SK-N-SH treated with all-trans-retinoic acid at 6 μM for 48 hours (cell line): ENCODE results near the gene CCR6.

ENCODE experiments used
- ATAC-seq: fragments of 200-7000 bp; cut with Tn5 transposase; 3 replicates; pipeline ENCODE4 v1.9.1; 2020; ENCODE audit warnings: mild to moderate bottlenecking, moderate library complexity
- ARNTL ChIP-seq: fragments of 450-650 bp; formaldehyde crosslinking; IDR thresholded peaks from 2 replicates; pipeline ENCODE4 v1.5.0; 2020; ENCODE audit warnings: low read depth, mild to moderate bottlenecking, moderate library complexity, borderline replicate concordance
- BACH2 ChIP-seq: fragments of 250-450 bp; sonication (Bioruptor Pico); IDR thresholded peaks from 2 replicates; pipeline ENCODE4 v1.9.0; 2021; ENCODE audit warnings: mild to moderate bottlenecking, borderline replicate concordance
- CREB5 ChIP-seq: fragments of 250-450 bp; sonication (Bioruptor Pico); IDR thresholded peaks from 2 replicates; pipeline ENCODE4 v1.5.1; 2020; ENCODE audit warnings: low read depth, mild to moderate bottlenecking, moderate library complexity
- CSDC2 ChIP-seq: fragments of 250-450 bp; sonication (Bioruptor Pico); IDR thresholded peaks from 2 replicates; pipeline ENCODE4 v1.5.0; 2020; ENCODE audit warnings: mild to moderate bottlenecking, moderate library complexity
- CSRNP3 ChIP-seq: fragments of 250-450 bp; sonication (Bioruptor Pico); IDR thresholded peaks from 2 replicates; pipeline ENCODE4 v1.5.1; 2021; ENCODE audit warnings: mild to moderate bottlenecking, moderate library complexity
- ESRRG ChIP-seq: fragments of 250-450 bp; sonication (Bioruptor Pico); IDR thresholded peaks from 2 replicates; pipeline ENCODE4 v1.6.1; 2021; ENCODE audit warnings: mild to moderate bottlenecking
- ISL1 ChIP-seq: fragments of 250-450 bp; sonication (Bioruptor Pico); IDR thresholded peaks from 2 replicates; pipeline ENCODE4 v2.1.2; 2022; ENCODE audit warnings: mild to moderate bottlenecking, moderate library complexity
- OSR1 ChIP-seq: fragments of 250-450 bp; sonication (Bioruptor Pico); IDR thresholded peaks from 2 replicates; pipeline ENCODE4 v1.8.0; 2022; ENCODE audit warnings: moderate library complexity, mild to moderate bottlenecking, inconsistent platforms
- PATZ1 ChIP-seq: fragments of 250-450 bp; sonication (Bioruptor Pico); IDR thresholded peaks from 2 replicates; pipeline ENCODE4 v1.8.0; 2020; ENCODE audit warnings: mild to moderate bottlenecking, moderate library complexity, borderline replicate concordance
- POU6F1 ChIP-seq: fragments of 250-450 bp; sonication (Bioruptor Pico); IDR thresholded peaks from 2 replicates; pipeline ENCODE4 v1.8.0; 2021; ENCODE audit warnings: low read depth, mild to moderate bottlenecking, moderate library complexity, borderline replicate concordance
- PPARA ChIP-seq: fragments of 250-450 bp; sonication (Bioruptor Pico); IDR thresholded peaks from 2 replicates; pipeline ENCODE4 v1.5.0; 2020; ENCODE audit warnings: mild to moderate bottlenecking, borderline replicate concordance
- RARB ChIP-seq: fragments of 250-450 bp; sonication (Bioruptor Pico); IDR thresholded peaks from 2 replicates; pipeline ENCODE4 v1.8.0; 2021; ENCODE audit warnings: mild to moderate bottlenecking, moderate library complexity
- SNAI2 ChIP-seq: fragments of 250-450 bp; sonication (Bioruptor Pico); IDR thresholded peaks from 2 replicates; pipeline ENCODE4 v1.5.0; 2020; ENCODE audit warnings: mild to moderate bottlenecking, moderate library complexity
- TCF4 ChIP-seq: fragments of 250-450 bp; sonication (Bioruptor Pico); IDR thresholded peaks from 2 replicates; pipeline ENCODE4 v1.8.0; 2021; ENCODE audit warnings: mild to moderate bottlenecking, moderate library complexity, borderline replicate concordance
- TOX ChIP-seq: fragments of 250-450 bp; sonication (Bioruptor Pico); IDR thresholded peaks from 2 replicates; pipeline ENCODE4 v1.8.0; 2021; ENCODE audit warnings: mild to moderate bottlenecking, moderate library complexity, borderline replicate concordance
- TSHZ2 ChIP-seq: fragments of 250-450 bp; sonication (Bioruptor Pico); IDR thresholded peaks from 2 replicates; pipeline ENCODE4 v1.5.0; 2020; ENCODE audit warnings: mild to moderate bottlenecking, moderate library complexity
- ZC3H10 ChIP-seq: fragments of 250-450 bp; sonication (Bioruptor Pico); IDR thresholded peaks from 2 replicates; pipeline ENCODE4 v1.5.1; 2021; ENCODE audit warnings: mild to moderate bottlenecking, moderate library complexity
- ZFP30 ChIP-seq: fragments of 450-650 bp; formaldehyde crosslinking; IDR thresholded peaks from 2 replicates; pipeline ENCODE4 v1.5.0; 2022; ENCODE audit warnings: mild to moderate bottlenecking, moderate library complexity
- ZNF565 ChIP-seq: fragments of 450-650 bp; formaldehyde crosslinking; conservative IDR thresholded peaks from 2 replicates; pipeline ENCODE4 v1.5.0; 2020; ENCODE audit warnings: low read depth, mild to moderate bottlenecking, moderate library complexity
- ZNF70 ChIP-seq: fragments of 450-650 bp; formaldehyde crosslinking; IDR thresholded peaks from 2 replicates; pipeline ENCODE4 v1.5.0; 2020; ENCODE audit warnings: mild to moderate bottlenecking, moderate library complexity
- ZNF8 ChIP-seq: fragments of 450-650 bp; formaldehyde crosslinking; IDR thresholded peaks from 2 replicates; pipeline ENCODE4 v1.5.0; 2020; ENCODE audit warnings: mild to moderate bottlenecking, moderate library complexity

CCR6 gene

GRCh38 chr6:167107787-167108186 lies 15.1 kb upstream of the CCR6 start (continued):
- TF ChIP-seq TSHZ2 (CRISPR knock-in tag) (no peak), ISL1 (CRISPR knock-in tag) (no peak), ZC3H10 (CRISPR knock-in tag) (no peak), SNAI2 (CRISPR knock-in tag) (no peak), CREB5 (CRISPR knock-in tag) (no peak), TCF4 (CRISPR knock-in tag) (no peak), CSRNP3 (CRISPR knock-in tag) (no peak)

- ATAC-seq, result no peak
- TF ChIP-seq ARNTL (CRISPR knock-in tag) (no peak), ZNF565 (CRISPR knock-in tag) (no peak), ZNF8 (CRISPR knock-in tag) (no peak), ZC3H10 (CRISPR knock-in tag) (no peak), SNAI2 (CRISPR knock-in tag) (no peak), POU6F1 (CRISPR knock-in tag) (no peak), ZFP30 (CRISPR knock-in tag) (no peak), CREB5 (CRISPR knock-in tag) (no peak), CSDC2 (CRISPR knock-in tag) (no peak), BACH2 (no peak), OSR1 (CRISPR knock-in tag) (no peak)
- TF ChIP-seq, all 23 proteins: peak for 0
These were observed 14.6 kb upstream of the CCR6 start for GRCh38 chr6:167108278-167108677.

- ATAC-seq, result no peak
- TF ChIP-seq CREB5 (CRISPR knock-in tag) (no peak), ZC3H10 (CRISPR knock-in tag) (no peak), TCF4 (CRISPR knock-in tag) (no peak), ZNF70 (CRISPR knock-in tag) (no peak), POU6F1 (CRISPR knock-in tag) (no peak), RARB (CRISPR knock-in tag) (no peak), TOX (CRISPR knock-in tag) (no peak), PATZ1 (CRISPR knock-in tag) (no peak), OSR1 (CRISPR knock-in tag) (no peak), SNAI2 (CRISPR knock-in tag) (no peak), ESRRG (CRISPR knock-in tag) (no peak), ZFP30 (CRISPR knock-in tag) (no peak), PPARA (no peak), ZNF565 (CRISPR knock-in tag) (no peak)
These were observed 13.2 kb upstream of the CCR6 start for GRCh38 chr6:167109651-167110050.
